Left ventricle myocardium inferior (tissue), 1 donor: ENCODE data around the gene PRPS2. TPM values are rescaled to one million over a fixed set of nuclear protein-coding genes. Genes with fewer than 3 reads are reported as not detected.
A peak's percentile ranks its signal among the peaks of the same experiment; 100 is the strongest.

ENCODE experiments used
- DNase-seq: peaks from one replicate; pipeline ENCODE4 v3.0.0-alpha.2; 2020
- H3K27ac ChIP-seq: fragments of 200-600 bp; replicated peaks from 2 replicates; pipeline ENCODE4 v1.8.0; 2021
- H3K27me3 ChIP-seq: fragments of 200-600 bp; 2 replicates; pipeline ENCODE4 v1.8.0; 2021; ENCODE audit warnings: low read depth
- H3K36me3 ChIP-seq: fragments of 200-600 bp; 2 replicates; pipeline ENCODE4 v1.8.0; 2021
- H3K4me1 ChIP-seq: fragments of 200-600 bp; 2 replicates; pipeline ENCODE4 v1.8.0; 2021
- H3K4me3 ChIP-seq: fragments of 200-600 bp; 2 replicates; pipeline ENCODE4 v1.8.0; 2021; ENCODE audit warnings: mild to moderate bottlenecking, moderate library complexity
- H3K9me3 ChIP-seq: fragments of 200-600 bp; replicated peaks from 2 replicates; pipeline ENCODE4 v1.8.0; 2021
- CTCF ChIP-seq: fragments of 200-600 bp; IDR thresholded peaks from 2 replicates; pipeline ENCODE4 v1.8.0; 2021; ENCODE audit warnings: antibody characterized with exemption, mild to moderate bottlenecking, borderline replicate concordance
- intact Hi-C: fragments of 100-400 bp; cut with micrococcal nuclease; formaldehyde crosslinking; loops from one replicate; pipeline ENCODE4 v1.11.0; 2022
- total RNA-seq: library from RNA; stranded (reverse); fragmentation: NEBNext Ultra II Directional; extraction: Animal tissue kit (Norgen Biotek cat#: 25700); gene quantifications from one replicate; pipeline ENCODE4 v1.2.1, GENCODE V29; 2021
- donor health status: DM: no; HTN: yes; CAD: no; lungs with severe emphysema.

PRPS2 gene
- total RNA-seq, 1 donor from 2014 or later: 3.7 TPM

DNA sequence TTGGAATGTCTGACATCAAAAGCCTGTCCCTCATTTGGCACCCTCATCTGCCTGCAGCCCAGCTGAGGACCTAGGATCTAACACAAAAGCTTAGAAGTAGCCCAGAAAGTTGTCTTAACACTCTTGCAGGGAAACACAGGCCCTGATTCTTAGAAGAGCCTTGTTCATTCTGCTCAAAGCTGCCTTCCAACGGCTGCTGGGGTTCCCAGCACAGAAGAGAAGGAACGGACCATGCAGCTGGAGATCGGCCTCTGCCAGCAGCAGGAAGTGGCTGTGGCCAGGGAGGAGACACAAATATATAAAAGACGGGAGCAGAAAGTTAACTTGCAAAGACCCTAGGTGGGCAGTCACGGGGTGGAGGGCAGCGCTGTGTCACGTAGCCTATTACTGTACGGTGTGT is 20.4 kb downstream of the PRPS2 start:
- Histone ChIP-seq H3K4me3 (no peak overlapping the region), H3K9me3 (no peaks in the 10 kb centered on the region), H3K27me3 (no peaks in the 10 kb centered on the region), H3K27ac (no peak overlapping the region), H3K4me1 (no peaks in the 10 kb centered on the region), H3K36me3 (no peaks in the 10 kb centered on the region)
- DNase-seq: no peak
- intact Hi-C loops: no loop called here
- TF ChIP-seq CTCF: no peak

- H3K4me3 ChIP-seq: no peak overlapping the region
- H3K4me1 ChIP-seq: no peaks in the 10 kb centered on the region
- H3K36me3 ChIP-seq: no peaks in the 10 kb centered on the region
- no peak overlapping the region for H3K27ac ChIP-seq
- intact Hi-C loops: no loop called here
- DNase-seq: no peak
- peak; percentile 49 for TF ChIP-seq CTCF
- no peaks in the 10 kb centered on the region for H3K27me3 ChIP-seq
- H3K9me3 ChIP-seq: no peaks in the 10 kb centered on the region
Observed at GRCh38 chrX:12814420-12814819, 23.2 kb downstream of the PRPS2 start.

- H3K4me1 ChIP-seq: no peaks in the 10 kb centered on the region
- intact Hi-C loops: no loop called here
- no peak for TF ChIP-seq CTCF
Observed at GRCh38 chrX:12817528-12817927, 26.3 kb downstream of the PRPS2 start.

GRCh38 chrX:12819222-12819621 is 28.0 kb downstream of the PRPS2 start:
- Histone ChIP-seq H3K36me3 (no peaks in the 10 kb centered on the region), H3K4me1 (no peaks in the 10 kb centered on the region), H3K9me3 (no peaks in the 10 kb centered on the region), H3K27me3 (no peaks in the 10 kb centered on the region), H3K4me3 (no peak overlapping the region), H3K27ac (no peak overlapping the region)
- intact Hi-C loops: no loop called here
- no peak for TF ChIP-seq CTCF
- no peak for DNase-seq

More at GRCh38 chrX:12817528-12817927, 26.3 kb downstream of the PRPS2 start:
- no peaks in the 10 kb centered on the region for H3K36me3 ChIP-seq
- H3K9me3 ChIP-seq: no peaks in the 10 kb centered on the region
- H3K4me3 ChIP-seq: no peak overlapping the region
- no peaks in the 10 kb centered on the region for H3K27me3 ChIP-seq
- no peak overlapping the region for H3K27ac ChIP-seq
- DNase-seq: no peak

GRCh38 chrX:12820737-12821136 is 29.5 kb downstream of the PRPS2 start:
- Histone ChIP-seq H3K9me3 (no peaks in the 10 kb centered on the region), H3K4me3 (no peak overlapping the region), H3K27ac (no peak overlapping the region), H3K27me3 (no peaks in the 10 kb centered on the region), H3K36me3 (no peaks in the 10 kb centered on the region), H3K4me1 (no peaks in the 10 kb centered on the region)
- no peak for DNase-seq
- intact Hi-C loops: no loop called here
- no peak for TF ChIP-seq CTCF

- no peaks in the 10 kb centered on the region for H3K9me3 ChIP-seq
- H3K4me3 ChIP-seq: no peak overlapping the region
- no peaks in the 10 kb centered on the region for H3K36me3 ChIP-seq
- no peak for DNase-seq
- no peaks in the 10 kb centered on the region for H3K27me3 ChIP-seq
- no peak overlapping the region for H3K27ac ChIP-seq
- H3K4me1 ChIP-seq: no peaks in the 10 kb centered on the region
- intact Hi-C loops: no loop called here
- no peak for TF ChIP-seq CTCF
Observed at GRCh38 chrX:12824944-12825343, 33.7 kb downstream of the PRPS2 start.
